ENCODE results near the gene NBEAL1.

Gene NBEAL1

DNA sequence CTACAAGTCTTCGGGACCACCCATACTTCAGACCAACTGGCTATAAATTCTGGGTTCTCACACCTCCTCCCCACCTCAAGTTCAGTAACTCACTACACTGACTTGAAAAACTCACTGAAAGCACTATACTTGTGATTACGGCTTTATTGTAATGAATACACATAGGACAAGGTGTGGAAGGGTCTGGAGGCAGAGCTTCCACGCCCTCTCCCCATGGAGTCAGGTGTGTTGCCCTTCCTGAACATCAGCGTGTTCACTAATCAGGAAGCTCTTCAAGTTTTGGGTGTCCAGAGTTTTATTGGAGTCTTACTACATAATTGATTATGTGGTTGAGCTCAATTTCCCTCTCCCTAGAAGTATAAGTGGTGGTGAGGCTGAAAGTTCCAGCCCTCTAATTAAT, 27.5 kb downstream of the NBEAL1 start:
- H4K91ac ChIP-seq (ENCODE audit: low read depth, low read length) = no peak overlapping the region
- no peaks in the 10 kb centered on the region for H3K4me1 ChIP-seq (ENCODE audit: control insufficient read depth in 1 of 2, insufficient read depth in 2 of 2, low read length in 2 of 2)
- H3K9me3 ChIP-seq (ENCODE audit: insufficient read depth, low read depth, low read length) = no peaks in the 10 kb centered on the region
- H2BK120ac ChIP-seq (ENCODE audit: insufficient read depth, low read length, poor library complexity) = no peak overlapping the region
- H3K27me3 ChIP-seq (ENCODE audit: insufficient read depth, low read length) = no peaks in the 10 kb centered on the region
- H4K8ac ChIP-seq (ENCODE audit: low read depth, low read length) = no peak overlapping the region
- H4K12ac ChIP-seq (ENCODE audit: low read depth, low read length) = no peak overlapping the region
- no peak overlapping the region for H3K9ac ChIP-seq (ENCODE audit: low read length)
- no peak overlapping the region for H3K27ac ChIP-seq (ENCODE audit: low read depth, low read length)
- no peak overlapping the region for H3K4ac ChIP-seq (ENCODE audit: low read depth, low read length)
- peaks cover 0 to 5% of the 10 kb centered on the region in 2 experiments for H3K36me3 ChIP-seq (ENCODE audit: control insufficient read depth in 1 of 2, insufficient read depth in 2 of 2, low read length in 2 of 2)
- H3K23ac ChIP-seq (ENCODE audit: low read length) = no peak overlapping the region
- no peak overlapping the region for H2AFZ ChIP-seq (ENCODE audit: insufficient read depth, low read length, poor library complexity)
- no peaks in the 10 kb centered on the region for H3K79me2 ChIP-seq (ENCODE audit: control insufficient read depth, insufficient read depth, low read length, poor library complexity)
- DNase-seq = no peak
- H3K79me1 ChIP-seq (ENCODE audit: low read length) = no peaks in the 10 kb centered on the region
- H3K4me3 ChIP-seq (ENCODE audit: low read depth, low read length) = no peak overlapping the region
- no peak overlapping the region for H2BK12ac ChIP-seq (ENCODE audit: low read length)
- no peak overlapping the region for H3K14ac ChIP-seq (ENCODE audit: low read length)
- no CpG with 5 or more reads among the region's 4 CpGs for WGBS (ENCODE audit: extremely low coverage, insufficient coverage, insufficient read length)
- no peak overlapping the region for H2BK5ac ChIP-seq (ENCODE audit: low read depth, low read length, poor library complexity)
- H3K4me2 ChIP-seq (ENCODE audit: low read length) = no peak overlapping the region
- no peak overlapping the region for H3K18ac ChIP-seq (ENCODE audit: low read length)
- H2AK5ac ChIP-seq (ENCODE audit: low read length) = no peak overlapping the region

- Histone ChIP-seq H3K18ac (ENCODE audit: low read length) (no peak overlapping the region), H3K4me3 (ENCODE audit: low read depth, low read length) (no peak overlapping the region), H3K27me3 (ENCODE audit: insufficient read depth, low read length) (no peaks in the 10 kb centered on the region), H2BK12ac (ENCODE audit: low read length) (no peak overlapping the region), H3K14ac (ENCODE audit: low read length) (no peak overlapping the region), H2AK5ac (ENCODE audit: low read length) (no peak overlapping the region), H3K4me2 (ENCODE audit: low read length) (no peak overlapping the region), H4K12ac (ENCODE audit: low read depth, low read length) (no peak overlapping the region), H3K4me1 (ENCODE audit: control insufficient read depth in 1 of 2, insufficient read depth in 2 of 2, low read length in 2 of 2) (no peaks in the 10 kb centered on the region), H2AFZ (ENCODE audit: insufficient read depth, low read length, poor library complexity) (no peak overlapping the region), H3K27ac (ENCODE audit: low read depth, low read length) (no peak overlapping the region), H3K79me2 (ENCODE audit: control insufficient read depth, insufficient read depth, low read length, poor library complexity) (no peaks in the 10 kb centered on the region), H3K9ac (ENCODE audit: low read length) (no peak overlapping the region), H2BK120ac (ENCODE audit: insufficient read depth, low read length, poor library complexity) (no peak overlapping the region), H4K91ac (ENCODE audit: low read depth, low read length) (no peak overlapping the region), H3K79me1 (ENCODE audit: low read length) (no peaks in the 10 kb centered on the region), H2BK5ac (ENCODE audit: low read depth, low read length, poor library complexity) (no peak overlapping the region), H3K4ac (ENCODE audit: low read depth, low read length) (no peak overlapping the region), H3K36me3 (ENCODE audit: control insufficient read depth in 1 of 2, insufficient read depth in 2 of 2, low read length in 2 of 2) (peaks cover 2 to 5% of the 10 kb centered on the region in 2 experiments), H4K8ac (ENCODE audit: low read depth, low read length) (no peak overlapping the region), H3K9me3 (ENCODE audit: insufficient read depth, low read depth, low read length) (no peaks in the 10 kb centered on the region), H3K23ac (ENCODE audit: low read length) (no peak overlapping the region)
- no CpG with 5 or more reads among the region's 2 CpGs for WGBS (ENCODE audit: extremely low coverage, insufficient coverage, insufficient read length)
- DNase-seq = no peak
Measured at GRCh38 chr2:203043226-203043625, 28.6 kb downstream of the NBEAL1 start.

DNA sequence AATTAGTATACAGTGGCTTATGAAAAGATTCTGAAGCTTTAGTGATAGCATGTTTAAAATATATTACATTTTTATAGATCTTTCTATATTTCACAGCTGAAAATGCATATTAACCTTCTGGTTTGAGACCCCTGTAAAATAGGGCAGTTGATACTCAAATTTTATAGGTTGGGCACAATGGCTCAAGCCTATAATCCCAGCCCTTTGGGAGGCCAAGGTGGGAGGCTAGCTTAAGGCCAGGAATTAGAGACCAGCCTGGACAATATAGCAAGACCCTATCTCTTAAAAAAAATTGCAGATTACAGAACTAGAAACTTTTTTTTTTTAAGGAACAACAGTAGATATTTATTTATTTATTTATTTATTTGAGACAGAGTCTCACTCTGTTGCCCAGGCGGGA, 31.2 kb downstream of the NBEAL1 start:
- H3K79me2 ChIP-seq (ENCODE audit: control insufficient read depth, insufficient read depth, low read length, poor library complexity) = no peaks in the 10 kb centered on the region
- DNase-seq = no peak
- no peak overlapping the region for H2AK5ac ChIP-seq (ENCODE audit: low read length)
- H3K9me3 ChIP-seq (ENCODE audit: insufficient read depth, low read depth, low read length) = no peaks in the 10 kb centered on the region
- no peak overlapping the region for H3K4ac ChIP-seq (ENCODE audit: low read depth, low read length)
- no peak overlapping the region for H4K12ac ChIP-seq (ENCODE audit: low read depth, low read length)
- no peak overlapping the region for H3K4me3 ChIP-seq (ENCODE audit: low read depth, low read length)
- no peak overlapping the region for H3K4me2 ChIP-seq (ENCODE audit: low read length)
- no peak overlapping the region for H3K23ac ChIP-seq (ENCODE audit: low read length)
- WGBS (ENCODE audit: extremely low coverage, insufficient coverage, insufficient read length) = no CpG with 5 or more reads among the region's 1 CpG
- H2BK5ac ChIP-seq (ENCODE audit: low read depth, low read length, poor library complexity) = no peak overlapping the region
- H3K18ac ChIP-seq (ENCODE audit: low read length) = no peak overlapping the region
- H2BK12ac ChIP-seq (ENCODE audit: low read length) = no peak overlapping the region
- H3K36me3 ChIP-seq (ENCODE audit: control insufficient read depth in 1 of 2, insufficient read depth in 2 of 2, low read length in 2 of 2) = peaks cover 2 to 5% of the 10 kb centered on the region in 2 experiments
- H3K27me3 ChIP-seq (ENCODE audit: insufficient read depth, low read length) = no peaks in the 10 kb centered on the region
- no peak overlapping the region for H2AFZ ChIP-seq (ENCODE audit: insufficient read depth, low read length, poor library complexity)
- no peak overlapping the region for H4K8ac ChIP-seq (ENCODE audit: low read depth, low read length)
- no peak overlapping the region for H2BK120ac ChIP-seq (ENCODE audit: insufficient read depth, low read length, poor library complexity)
- no peaks in the 10 kb centered on the region for H3K4me1 ChIP-seq (ENCODE audit: control insufficient read depth in 1 of 2, insufficient read depth in 2 of 2, low read length in 2 of 2)
- H3K27ac ChIP-seq (ENCODE audit: low read depth, low read length) = no peak overlapping the region
- H3K79me1 ChIP-seq (ENCODE audit: low read length) = no peaks in the 10 kb centered on the region
- H4K91ac ChIP-seq (ENCODE audit: low read depth, low read length) = no peak overlapping the region
- no peak overlapping the region for H3K14ac ChIP-seq (ENCODE audit: low read length)
- no peak overlapping the region for H3K9ac ChIP-seq (ENCODE audit: low read length)

DNA sequence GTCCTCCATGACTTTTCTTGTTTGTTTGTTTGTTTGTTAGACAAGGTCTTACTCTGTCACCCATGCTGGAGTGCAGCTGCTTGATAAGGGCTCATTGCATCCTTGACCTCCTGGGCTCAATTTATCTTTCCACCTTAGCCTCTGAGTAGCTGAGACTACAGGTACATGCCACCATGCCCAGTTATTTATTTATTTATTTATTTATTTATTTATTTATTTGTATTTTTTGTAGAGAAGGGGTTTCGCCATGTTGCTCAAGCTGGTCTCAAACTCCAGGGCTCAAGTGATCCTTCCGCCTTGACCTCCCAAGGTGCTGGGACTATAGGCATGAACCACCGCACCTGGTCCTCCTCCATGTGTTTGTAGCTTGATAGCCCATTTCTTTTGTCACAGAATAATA, 37.9 kb downstream of the NBEAL1 start:
- Histone ChIP-seq H3K4me2 (ENCODE audit: low read length) (no peak overlapping the region), H2BK12ac (ENCODE audit: low read length) (no peak overlapping the region), H3K9me3 (ENCODE audit: insufficient read depth, low read depth, low read length) (no peaks in the 10 kb centered on the region), H4K91ac (ENCODE audit: low read depth, low read length) (no peak overlapping the region), H4K8ac (ENCODE audit: low read depth, low read length) (no peak overlapping the region), H4K12ac (ENCODE audit: low read depth, low read length) (no peak overlapping the region), H3K14ac (ENCODE audit: low read length) (no peak overlapping the region), H2BK5ac (ENCODE audit: low read depth, low read length, poor library complexity) (no peak overlapping the region), H3K18ac (ENCODE audit: low read length) (no peak overlapping the region), H3K79me2 (ENCODE audit: control insufficient read depth, insufficient read depth, low read length, poor library complexity) (no peaks in the 10 kb centered on the region), H3K23ac (ENCODE audit: low read length) (no peak overlapping the region), H3K36me3 (ENCODE audit: control insufficient read depth in 1 of 2, insufficient read depth in 2 of 2, low read length in 2 of 2) (peaks cover 7 to 9% of the 10 kb centered on the region in 2 experiments), H2AK5ac (ENCODE audit: low read length) (no peak overlapping the region), H2BK120ac (ENCODE audit: insufficient read depth, low read length, poor library complexity) (no peak overlapping the region), H3K27ac (ENCODE audit: low read depth, low read length) (no peak overlapping the region), H3K4me1 (ENCODE audit: control insufficient read depth in 1 of 2, insufficient read depth in 2 of 2, low read length in 2 of 2) (no peaks in the 10 kb centered on the region), H3K27me3 (ENCODE audit: insufficient read depth, low read length) (no peaks in the 10 kb centered on the region), H2AFZ (ENCODE audit: insufficient read depth, low read length, poor library complexity) (no peak overlapping the region), H3K9ac (ENCODE audit: low read length) (no peak overlapping the region), H3K4me3 (ENCODE audit: low read depth, low read length) (no peak overlapping the region), H3K4ac (ENCODE audit: low read depth, low read length) (no peak overlapping the region), H3K79me1 (ENCODE audit: low read length) (no peaks in the 10 kb centered on the region)
- DNase-seq = no peak
- WGBS (ENCODE audit: extremely low coverage, insufficient coverage, insufficient read length) = no CpG with 5 or more reads among the region's 3 CpGs
